ENCODE data around the gene B4GALNT1. TPM values are rescaled to one million over a fixed set of nuclear protein-coding genes. Genes with fewer than 3 reads are reported as not detected.

B4GALNT1 gene
- polyA plus RNA-seq, 2 of the 4 experiments (the other 2 are of a cell fraction) = 25.7 to 35.1 TPM

DNA sequence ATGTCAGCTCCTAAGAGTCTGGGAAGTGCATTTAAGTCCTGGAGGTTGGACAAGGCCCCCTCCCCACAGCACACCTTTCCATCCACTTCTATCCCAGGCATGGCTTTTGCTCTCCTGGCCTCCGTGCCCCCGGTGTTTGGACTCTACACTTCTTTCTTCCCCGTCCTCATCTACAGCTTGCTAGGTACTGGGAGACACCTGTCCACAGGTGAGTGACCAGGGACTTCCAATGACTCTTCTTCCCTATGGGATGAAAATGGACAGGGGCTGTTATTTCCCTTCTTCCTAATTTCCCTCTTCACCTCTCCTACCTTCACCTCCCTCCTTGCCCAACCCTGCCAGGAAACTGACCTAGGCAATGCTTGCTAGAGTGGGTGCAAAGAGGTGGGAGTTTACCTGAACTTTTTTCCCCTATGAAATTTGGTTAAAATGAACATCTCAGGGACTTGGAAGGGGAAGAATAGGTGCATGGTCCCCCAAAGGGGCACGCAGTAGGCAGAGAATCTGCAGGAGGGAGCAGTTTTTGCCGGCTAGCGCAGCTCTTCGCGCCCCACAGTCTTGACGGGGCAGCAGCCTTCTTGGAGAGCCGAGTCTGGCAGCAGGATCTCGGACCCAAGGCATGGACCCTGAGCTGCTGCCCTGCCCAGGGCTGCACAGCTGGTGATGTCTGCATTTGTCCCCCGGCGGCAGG, 12.6 kb downstream of the B4GALNT1 start (continued):
- TF ChIP-seq RARB (CRISPR knock-in tag; IDR thresholded peaks at IDR 0.05) = no peak

DNA sequence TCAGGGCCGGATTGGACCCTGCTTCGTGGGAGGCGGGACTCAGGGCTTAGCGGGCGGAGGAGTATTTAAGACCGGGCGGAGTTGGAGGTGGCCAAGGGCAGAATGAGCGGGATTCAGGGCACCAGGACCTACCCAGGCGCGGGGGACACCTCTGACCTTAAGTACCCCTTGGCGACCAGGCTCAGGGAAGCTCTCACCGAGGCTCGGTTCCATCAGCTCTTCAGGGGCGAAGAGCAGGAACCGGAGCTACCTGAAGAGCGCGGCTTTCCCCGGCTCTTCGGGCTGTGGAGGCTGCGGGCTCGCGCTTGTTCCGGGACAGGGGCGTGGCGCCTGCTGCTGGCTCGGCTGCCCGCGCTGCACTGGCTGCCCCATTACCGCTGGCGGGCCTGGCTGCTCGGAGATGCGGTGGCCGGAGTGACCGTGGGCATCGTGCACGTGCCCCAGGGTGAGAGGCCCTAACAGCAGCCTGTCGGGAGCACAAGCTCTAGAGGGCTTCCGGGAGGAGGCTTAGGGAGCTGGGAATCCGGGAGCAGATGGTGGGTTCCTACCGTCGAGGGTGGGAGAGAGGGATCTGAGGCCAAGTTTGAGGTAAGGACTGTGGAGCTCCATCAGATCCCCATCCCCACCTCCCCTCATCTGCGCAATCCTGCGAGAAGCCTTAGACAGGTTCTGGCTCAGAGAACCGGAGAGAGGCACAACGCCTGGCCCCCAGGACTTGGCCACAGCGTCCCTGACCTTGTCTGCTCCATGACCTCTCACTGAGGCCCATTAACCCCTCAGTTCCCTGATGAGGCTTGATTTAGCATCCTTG, 13.4 kb downstream of the B4GALNT1 start:
- ATAC-seq = no peak
- Histone ChIP-seq H3K9me3 (no peaks in the 10 kb centered on the region), H3K4me3 (no peak overlapping the region), H3K27ac (no peak overlapping the region), H3K4me2 (no peak overlapping the region), H3K4me1 (peaks cover 13% of the 10 kb centered on the region; the same call in 1 of the 3 replicates)
- TF ChIP-seq NPAS2 (CRISPR knock-in tag; IDR thresholded peaks at IDR 0.05; ENCODE audit: borderline replicate concordance) = no peak
- TF ChIP-seq EHMT2 (IDR thresholded peaks at IDR 0.05; ENCODE audit: low read depth) = no peak
- no peak for TF ChIP-seq HOXA7 (CRISPR knock-in tag; IDR thresholded peaks at IDR 0.05)
- TF ChIP-seq, protein P1, sequence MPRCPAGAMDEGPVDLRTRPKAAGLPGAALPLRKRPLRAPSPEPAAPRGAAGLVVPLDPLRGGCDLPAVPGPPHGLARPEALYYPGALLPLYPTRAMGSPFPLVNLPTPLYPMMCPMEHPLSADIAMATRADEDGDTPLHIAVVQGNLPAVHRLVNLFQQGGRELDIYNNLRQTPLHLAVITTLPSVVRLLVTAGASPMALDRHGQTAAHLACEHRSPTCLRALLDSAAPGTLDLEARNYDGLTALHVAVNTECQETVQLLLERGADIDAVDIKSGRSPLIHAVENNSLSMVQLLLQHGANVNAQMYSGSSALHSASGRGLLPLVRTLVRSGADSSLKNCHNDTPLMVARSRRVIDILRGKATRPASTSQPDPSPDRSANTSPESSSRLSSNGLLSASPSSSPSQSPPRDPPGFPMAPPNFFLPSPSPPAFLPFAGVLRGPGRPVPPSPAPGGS (IDR thresholded peaks at IDR 0.05) = no peak
- no peak for TF ChIP-seq HOXB13 (CRISPR knock-in tag; IDR thresholded peaks at IDR 0.05; ENCODE audit: low read depth)
- no peak for TF ChIP-seq TP53 (CRISPR knock-in tag; IDR thresholded peaks at IDR 0.05)
- TF ChIP-seq HDAC2 (IDR thresholded peaks at IDR 0.05) = no peak
- no peak for TF ChIP-seq MAFK (IDR thresholded peaks at IDR 0.05; ENCODE audit: partially characterized antibody)
- TF ChIP-seq, protein P2, sequence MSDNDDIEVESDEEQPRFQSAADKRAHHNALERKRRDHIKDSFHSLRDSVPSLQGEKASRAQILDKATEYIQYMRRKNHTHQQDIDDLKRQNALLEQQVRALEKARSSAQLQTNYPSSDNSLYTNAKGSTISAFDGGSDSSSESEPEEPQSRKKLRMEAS (IDR thresholded peaks at IDR 0.05) = no peak
- no peak for TF ChIP-seq RAD21 (conservative IDR thresholded peaks at IDR 0.05 in 1 of 2, IDR thresholded peaks at IDR 0.05 in 1 of 2)
- TF ChIP-seq EP300 (IDR thresholded peaks at IDR 0.05) = no peak
- TF ChIP-seq, protein P3, sequence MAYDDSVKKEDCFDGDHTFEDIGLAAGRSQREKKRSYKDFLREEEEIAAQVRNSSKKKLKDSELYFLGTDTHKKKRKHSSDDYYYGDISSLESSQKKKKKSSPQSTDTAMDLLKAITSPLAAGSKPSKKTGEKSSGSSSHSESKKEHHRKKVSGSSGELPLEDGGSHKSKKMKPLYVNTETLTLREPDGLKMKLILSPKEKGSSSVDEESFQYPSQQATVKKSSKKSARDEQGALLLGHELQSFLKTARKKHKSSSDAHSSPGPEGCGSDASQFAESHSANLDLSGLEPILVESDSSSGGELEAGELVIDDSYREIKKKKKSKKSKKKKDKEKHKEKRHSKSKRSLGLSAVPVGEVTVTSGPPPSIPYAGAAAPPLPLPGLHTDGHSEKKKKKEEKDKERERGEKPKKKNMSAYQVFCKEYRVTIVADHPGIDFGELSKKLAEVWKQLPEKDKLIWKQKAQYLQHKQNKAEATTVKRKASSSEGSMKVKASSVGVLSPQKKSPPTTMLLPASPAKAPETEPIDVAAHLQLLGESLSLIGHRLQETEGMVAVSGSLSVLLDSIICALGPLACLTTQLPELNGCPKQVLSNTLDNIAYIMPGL (CRISPR knock-in tag; IDR thresholded peaks at IDR 0.05; ENCODE audit: borderline replicate concordance) = no peak
- no peak for TF ChIP-seq CBX8 (IDR thresholded peaks at IDR 0.05)
- TF ChIP-seq SMC3 (IDR thresholded peaks at IDR 0.05) = no peak
- FAIRE-seq = no peak
- DNase-seq (ENCODE audit: low read depth in 1 of 2, low spot score in 1 of 2) = no peak
- POLR2A ChIA-PET = interaction anchor here (0.5 kb wide), 1 partner anchor 10 kb away, joined by 4 read pairs; no protein-coding TSS in a partner anchor
- CTCF ChIA-PET = interaction anchor here (0.6 to 20.9 kb wide), 13 partner anchors 8 to 369 kb away, joined by 3 to 336 read pairs (median 6); partner anchors contain the start of genes ARHGEF25, B4GALNT1 and STAC3
- WGBS (ENCODE audit: missing lambda C conversion rate) = 84% methylated on average over 26 of the region's 46 CpGs

DNA sequence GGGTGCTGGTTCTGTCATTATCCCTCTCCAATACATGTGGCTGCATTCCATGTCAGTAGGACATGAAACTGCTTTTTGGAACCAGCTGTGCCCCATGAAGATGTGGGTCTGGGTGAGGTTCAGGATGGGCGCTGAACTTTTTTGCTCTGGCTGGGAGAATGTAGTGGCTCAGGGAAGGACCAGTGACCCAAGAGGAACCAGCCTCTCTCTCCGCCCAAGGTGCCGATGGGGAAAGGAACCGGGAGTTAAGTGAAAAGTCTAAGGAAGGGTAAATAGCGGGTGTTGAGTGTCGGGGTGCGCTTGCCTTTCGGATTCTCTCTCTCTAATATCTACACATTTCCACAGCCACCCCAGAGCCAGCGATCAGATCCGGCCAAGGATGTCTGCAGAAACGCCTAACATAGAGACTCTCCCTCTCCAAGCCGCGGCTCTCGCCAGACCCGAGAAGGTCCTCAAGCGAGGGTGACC, 14.0 kb downstream of the B4GALNT1 start:
- FAIRE-seq (no peak), DNase-seq (ENCODE audit: low read depth in 1 of 2, low spot score in 1 of 2) (no peak), ATAC-seq (no peak)
- no peaks in the 10 kb centered on the region for H3K9me3 ChIP-seq
- peaks cover 13% of the 10 kb centered on the region; the same call in 1 of the 3 replicates for H3K4me1 ChIP-seq
- no peak overlapping the region for H3K4me2 ChIP-seq
- 89% methylated on average over 16 of the region's 16 CpGs for WGBS (ENCODE audit: missing lambda C conversion rate)
- CTCF ChIA-PET = interaction anchor here (4.8 to 20.9 kb wide), 2 partner anchors 14 to 37 kb away, joined by 24 to 336 read pairs; partner anchors contain the start of gene B4GALNT1
- POLR2A ChIA-PET = no interaction called here
- H3K4me3 ChIP-seq = no peak overlapping the region
- no peak overlapping the region for H3K27ac ChIP-seq
- TF ChIP-seq HOXB13 (CRISPR knock-in tag; IDR thresholded peaks at IDR 0.05; ENCODE audit: low read depth) = no peak
- no peak for TF ChIP-seq POLR2A (IDR thresholded peaks at IDR 0.05; ENCODE audit: low read length)
- no peak for TF ChIP-seq CEBPB (IDR thresholded peaks at IDR 0.05)
- TF ChIP-seq EP300 (IDR thresholded peaks at IDR 0.05) = no peak
- TF ChIP-seq RCOR1 (IDR thresholded peaks at IDR 0.05; ENCODE audit: low read depth, low read length) = no peak
- TF ChIP-seq JUNB (IDR thresholded peaks at IDR 0.05) = no peak
- TF ChIP-seq MYC (IDR thresholded peaks at IDR 0.05; ENCODE audit: borderline replicate concordance, low read length) = no peak
- TF ChIP-seq, protein P4, sequence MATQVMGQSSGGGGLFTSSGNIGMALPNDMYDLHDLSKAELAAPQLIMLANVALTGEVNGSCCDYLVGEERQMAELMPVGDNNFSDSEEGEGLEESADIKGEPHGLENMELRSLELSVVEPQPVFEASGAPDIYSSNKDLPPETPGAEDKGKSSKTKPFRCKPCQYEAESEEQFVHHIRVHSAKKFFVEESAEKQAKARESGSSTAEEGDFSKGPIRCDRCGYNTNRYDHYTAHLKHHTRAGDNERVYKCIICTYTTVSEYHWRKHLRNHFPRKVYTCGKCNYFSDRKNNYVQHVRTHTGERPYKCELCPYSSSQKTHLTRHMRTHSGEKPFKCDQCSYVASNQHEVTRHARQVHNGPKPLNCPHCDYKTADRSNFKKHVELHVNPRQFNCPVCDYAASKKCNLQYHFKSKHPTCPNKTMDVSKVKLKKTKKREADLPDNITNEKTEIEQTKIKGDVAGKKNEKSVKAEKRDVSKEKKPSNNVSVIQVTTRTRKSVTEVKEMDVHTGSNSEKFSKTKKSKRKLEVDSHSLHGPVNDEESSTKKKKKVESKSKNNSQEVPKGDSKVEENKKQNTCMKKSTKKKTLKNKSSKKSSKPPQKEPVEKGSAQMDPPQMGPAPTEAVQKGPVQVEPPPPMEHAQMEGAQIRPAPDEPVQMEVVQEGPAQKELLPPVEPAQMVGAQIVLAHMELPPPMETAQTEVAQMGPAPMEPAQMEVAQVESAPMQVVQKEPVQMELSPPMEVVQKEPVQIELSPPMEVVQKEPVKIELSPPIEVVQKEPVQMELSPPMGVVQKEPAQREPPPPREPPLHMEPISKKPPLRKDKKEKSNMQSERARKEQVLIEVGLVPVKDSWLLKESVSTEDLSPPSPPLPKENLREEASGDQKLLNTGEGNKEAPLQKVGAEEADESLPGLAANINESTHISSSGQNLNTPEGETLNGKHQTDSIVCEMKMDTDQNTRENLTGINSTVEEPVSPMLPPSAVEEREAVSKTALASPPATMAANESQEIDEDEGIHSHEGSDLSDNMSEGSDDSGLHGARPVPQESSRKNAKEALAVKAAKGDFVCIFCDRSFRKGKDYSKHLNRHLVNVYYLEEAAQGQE (IDR thresholded peaks at IDR 0.05) = no peak
- TF ChIP-seq RFX5 (IDR thresholded peaks at IDR 0.05) = no peak
- TF ChIP-seq BHLHE40 (IDR thresholded peaks at IDR 0.05; ENCODE audit: low read depth, low read length) = no peak
- TF ChIP-seq, protein P1 (IDR thresholded peaks at IDR 0.05) = no peak
- TF ChIP-seq NR3C1 (IDR thresholded peaks at IDR 0.05) = no peak
- no peak for TF ChIP-seq FOSB (CRISPR knock-in tag; IDR thresholded peaks at IDR 0.05)

Measured in A549 (cell line).